ENCODE measurements around the gene SRSF9.
"Not testable (repeated sequence)": the region's sequence is repeated elsewhere in the genome, so short reads cannot be mapped to it uniquely, and the experiment has no call there.

SRSF9 gene

GRCh38 chr12:120481022-120481767 is 11.6 kb upstream of the SRSF9 start:
- DNase-seq, result no peak

- DNase-seq, result no peak
These were observed 10.7 kb upstream of the SRSF9 start for GRCh38 chr12:120480211-120480610.

GRCh38 chr12:120479458-120479857 is 9.9 kb upstream of the SRSF9 start:
- DNase-seq, result no peak

GRCh38 chr12:120475643-120476042 is 6.1 kb upstream of the SRSF9 start:
- DNase-seq, result no peak

GRCh38 chr12:120474616-120474960 is 5.0 kb upstream of the SRSF9 start:
- no peak for DNase-seq

- no peak for DNase-seq
These were observed 4.5 kb upstream of the SRSF9 start for GRCh38 chr12:120473807-120474615.

GRCh38 chr12:120472521-120472920 is 3.0 kb upstream of the SRSF9 start:
- no peak for DNase-seq

GRCh38 chr12:120470150-120470784 is 719 bp upstream of the SRSF9 start:
- DNase-seq, result no peak

GRCh38 chr12:120468821-120469449 is 613 bp downstream of the SRSF9 start:
- peak; percentile 44 for DNase-seq

- peak; percentile 43 for DNase-seq
These were observed 1.2 kb downstream of the SRSF9 start for GRCh38 chr12:120468325-120468820.

- no peak for DNase-seq
These were observed 2.1 kb downstream of the SRSF9 start for GRCh38 chr12:120467439-120467838.

- DNase-seq, result peak; percentile 54
These were observed 2.8 kb downstream of the SRSF9 start for GRCh38 chr12:120466560-120467315.

- DNase-seq, result no peak
These were observed 3.8 kb downstream of the SRSF9 start for GRCh38 chr12:120465756-120466155.

- DNase-seq, result no peak
These were observed 5.8 kb downstream of the SRSF9 start for GRCh38 chr12:120463712-120464111.

- no peak for DNase-seq
These were observed 7.4 kb downstream of the SRSF9 start for GRCh38 chr12:120462099-120462640.

GRCh38 chr12:120460157-120460556 is 9.4 kb downstream of the SRSF9 start:
- no peak for DNase-seq

- no peak for DNase-seq
These were observed 12.4 kb downstream of the SRSF9 start for GRCh38 chr12:120457133-120457532.

GRCh38 chr12:120455302-120455701 is 14.2 kb downstream of the SRSF9 start:
- no peak for DNase-seq

- DNase-seq, result peak; percentile 27
These were observed 15.6 kb downstream of the SRSF9 start for GRCh38 chr12:120453977-120454376.

- no peak for DNase-seq
These were observed 16.3 kb downstream of the SRSF9 start for GRCh38 chr12:120453060-120453750.

GRCh38 chr12:120452524-120452923 is 17.0 kb downstream of the SRSF9 start:
- DNase-seq, result not testable (repeated sequence)
